Effector memory CD8-positive, alpha-beta T cell (primary cell): ENCODE results near the gene RFTN2.

Source experiments
- ATAC-seq: fragments of 150-1000 bp; cut with Tn5 transposase; replicated peaks from 2 replicates; pipeline ENCODE4 v1.10.0; 2021; ENCODE audit warnings: mild to moderate bottlenecking, moderate library complexity
- DNase-seq, 3 experiments: peaks; one replicate each; pipeline ENCODE4 v3.0.0; 2021
- H3K27ac Mint-ChIP-seq, 2 donors: one replicate each; pipeline ENCODE4 v1.8.0; 2022; ENCODE audit warnings: mild to moderate bottlenecking in 2 of 2, mixed read lengths in 2 of 2, moderate library complexity in 2 of 2
- H3K27me3 Mint-ChIP-seq, 2 donors: one replicate each; pipeline ENCODE4 v1.8.0; 2022; ENCODE audit warnings: mixed read lengths in 2 of 2
- H3K36me3 Mint-ChIP-seq: one replicate; pipeline ENCODE4 v1.8.0; 2022; ENCODE audit warnings: mild to moderate bottlenecking, moderate library complexity, mixed read lengths; ENCODE audit not compliant: insufficient read depth
- H3K4me1 Mint-ChIP-seq, 2 donors: one replicate each; pipeline ENCODE4 v1.8.0; 2022; ENCODE audit warnings: low read depth in 2 of 2, mixed read lengths in 2 of 2
- H3K4me3 Mint-ChIP-seq, 2 donors: one replicate each; pipeline ENCODE4 v1.8.0; 2022; ENCODE audit warnings: mild to moderate bottlenecking in 2 of 2, mixed read lengths in 2 of 2, moderate library complexity in 2 of 2
- H3K9me3 Mint-ChIP-seq, 2 donors: one replicate each; pipeline ENCODE4 v1.8.0; 2022; ENCODE audit warnings: mixed read lengths in 2 of 2

The RFTN2 gene

DNA sequence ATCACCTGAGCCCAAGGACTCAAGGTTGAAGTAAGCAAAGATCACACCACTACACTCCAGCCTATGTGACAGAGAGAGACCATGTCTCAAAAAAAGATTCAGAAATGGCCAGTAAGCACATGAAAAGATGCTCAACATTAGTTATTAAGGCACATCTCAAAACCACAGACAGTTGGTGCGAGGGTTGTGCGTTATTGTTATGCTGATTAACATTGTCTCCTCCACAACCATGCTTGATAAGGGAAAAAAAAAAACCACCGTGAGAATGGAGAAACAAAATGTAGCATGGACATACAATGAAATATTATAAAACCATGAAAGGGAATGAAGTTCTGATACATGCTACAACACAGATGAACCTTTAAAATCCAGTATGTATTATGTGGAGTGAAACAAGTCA is 132.2 kb downstream of the RFTN2 start:
- H3K4me1 Mint-ChIP-seq: peaks cover 6 to 25% of the 10 kb centered on the region in 2 donors
- H3K27ac Mint-ChIP-seq: no peak overlapping the region
- no peak overlapping the region for H3K4me3 Mint-ChIP-seq
- no peaks in the 10 kb centered on the region for H3K27me3 Mint-ChIP-seq
- DNase-seq (no peak), ATAC-seq (no peak)
- H3K36me3 Mint-ChIP-seq: peaks cover 83% of the 10 kb centered on the region
- no peaks in the 10 kb centered on the region for H3K9me3 Mint-ChIP-seq

GRCh38 chr2:197539734-197540133 is 135.7 kb downstream of the RFTN2 start:
- Mint-ChIP-seq H3K27me3 (no peaks in the 10 kb centered on the region), H3K27ac (peak overlapping the region; percentile 57 to 79), H3K9me3 (no peaks in the 10 kb centered on the region), H3K4me1 (peaks cover 20 to 40% of the 10 kb centered on the region in 2 donors), H3K4me3 (no peak overlapping the region), H3K36me3 (peaks cover 94% of the 10 kb centered on the region)
- DNase-seq (no peak), ATAC-seq (no peak)

- Mint-ChIP-seq H3K27me3 (no peaks in the 10 kb centered on the region), H3K9me3 (no peaks in the 10 kb centered on the region), H3K4me3 (no peak overlapping the region), H3K27ac (peak overlapping the region; percentile 57 to 79), H3K36me3 (peaks cover 93% of the 10 kb centered on the region), H3K4me1 (peaks cover 28 to 52% of the 10 kb centered on the region in 2 donors)
- DNase-seq (no peak), ATAC-seq (no peak)
Observed at GRCh38 chr2:197538412-197538811, 137.0 kb downstream of the RFTN2 start.
